NCI-H1436 (cell line): ENCODE results near the gene LIPA.
"Not testable (repeated sequence)": the region's sequence is repeated elsewhere in the genome, so short reads cannot be mapped to it uniquely, and the experiment has no call there.

ENCODE experiments used
- DNase-seq: peaks from one replicate; lab custom pipeline; 2025; lab: John Stamatoyannopoulos, UW

The LIPA gene

DNA sequence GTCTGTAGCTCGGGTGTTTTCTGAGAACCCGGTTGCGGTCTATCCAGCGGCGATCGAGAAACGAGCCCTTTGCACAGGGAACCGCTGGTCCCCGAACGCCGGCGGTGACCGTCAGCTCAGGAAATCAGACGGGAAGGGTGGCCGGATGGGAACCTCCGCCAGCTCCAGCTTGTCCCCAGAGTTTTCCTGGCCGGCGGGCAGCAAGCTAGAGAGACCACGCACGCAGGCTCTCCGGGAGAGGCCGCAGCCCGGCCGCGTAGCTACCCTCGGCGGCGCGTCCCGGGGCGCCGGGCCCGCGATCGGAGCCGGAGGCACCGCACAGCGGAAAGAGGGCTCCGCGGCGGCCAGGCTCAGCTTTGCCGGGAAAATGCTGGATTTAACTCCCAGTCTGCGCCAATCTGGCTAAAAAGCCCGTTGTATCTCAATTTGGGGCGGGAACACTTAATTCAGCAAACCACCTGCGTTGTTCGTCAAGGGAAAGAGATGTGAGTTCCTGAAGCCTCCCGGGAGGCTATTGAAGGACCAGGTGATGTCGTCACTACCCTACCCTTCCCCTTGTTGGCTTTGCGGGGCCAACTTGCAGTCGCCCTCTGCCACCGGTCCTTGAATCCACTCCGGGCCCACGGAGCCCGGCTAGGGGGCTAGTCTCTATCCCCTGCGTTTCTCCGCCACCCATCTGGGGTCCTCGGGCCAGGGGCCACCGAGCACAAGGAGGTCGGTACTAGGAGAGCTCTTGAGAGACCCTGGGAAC is 43.6 kb downstream of the LIPA start:
- DNase-seq: no peak

DNA sequence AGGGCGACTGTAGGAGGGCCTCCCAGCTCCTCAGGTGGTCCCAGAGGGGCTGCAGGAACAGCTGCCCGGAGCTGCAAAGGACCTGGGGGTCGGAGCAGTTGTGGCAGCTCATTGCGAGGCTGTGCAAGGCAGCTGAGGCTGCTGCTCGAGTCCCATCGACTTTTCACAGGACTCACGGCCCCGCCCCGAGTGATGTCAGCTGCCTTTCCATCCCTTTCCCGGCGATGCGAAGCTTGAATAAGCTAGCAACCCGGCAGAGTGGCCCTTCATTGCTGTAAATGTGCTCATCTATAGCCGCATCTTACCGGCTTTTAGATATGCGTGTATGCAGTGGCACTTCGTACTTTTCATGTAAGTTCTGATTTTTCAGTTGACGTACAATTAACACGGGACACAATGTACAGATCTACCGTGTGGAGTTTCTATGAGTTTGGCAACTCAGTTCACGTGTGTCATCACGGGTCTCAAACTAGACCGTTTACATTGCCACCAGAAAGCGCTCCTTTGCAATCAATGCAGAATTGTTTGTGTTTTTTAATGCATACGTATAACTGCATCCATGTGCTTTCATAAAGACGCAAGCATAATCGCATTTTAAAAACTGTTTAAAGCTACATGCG is 44.3 kb downstream of the LIPA start, which contains the start of gene CH25H:
Gene CH25H (minus strand): TSS at position 137 of the 620 bp plus-strand sequence. CDS start 25 bp downstream, at position 112.
- no peak for DNase-seq

DNA sequence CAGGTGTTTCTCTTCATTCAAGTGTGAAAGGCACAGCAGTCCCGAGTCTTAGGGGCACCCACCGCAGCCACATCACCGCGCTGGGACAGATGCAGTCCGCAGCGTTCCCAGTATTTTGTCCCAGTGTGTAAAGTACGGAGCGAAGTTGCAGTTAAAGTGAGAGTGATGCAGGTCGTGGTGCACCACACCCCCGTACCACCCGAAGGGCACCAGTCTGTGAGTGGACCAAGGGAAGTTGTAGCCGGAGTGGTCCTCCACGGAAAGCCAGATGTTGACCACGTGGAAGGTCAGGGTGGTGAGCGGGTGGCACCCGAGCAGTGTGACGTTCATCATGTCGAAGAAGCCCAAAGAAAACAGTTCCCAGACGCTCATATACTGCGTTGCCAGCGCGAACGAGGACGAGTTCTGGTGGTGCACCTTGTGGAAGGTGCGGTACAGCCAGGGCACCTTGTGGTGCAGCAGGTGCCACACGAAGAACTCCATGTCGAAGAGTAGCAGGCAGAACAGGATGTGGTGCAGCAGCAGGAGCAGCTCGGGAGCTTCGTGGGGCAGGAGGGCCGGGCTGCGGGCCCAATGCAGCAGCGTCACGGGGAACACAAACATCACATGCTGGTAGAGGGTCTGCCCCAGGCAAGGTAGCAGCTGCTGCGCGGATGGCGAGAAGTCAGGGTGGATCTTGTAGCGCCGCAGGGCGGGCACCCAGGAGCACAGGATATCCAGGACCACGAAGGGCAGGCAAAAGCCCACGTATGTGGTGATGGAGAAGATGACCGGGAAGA is 45.0 kb downstream of the LIPA start:
- no peak for DNase-seq

GRCh38 chr10:89204621-89205185 is 46.9 kb downstream of the LIPA start:
- no peak for DNase-seq

DNA sequence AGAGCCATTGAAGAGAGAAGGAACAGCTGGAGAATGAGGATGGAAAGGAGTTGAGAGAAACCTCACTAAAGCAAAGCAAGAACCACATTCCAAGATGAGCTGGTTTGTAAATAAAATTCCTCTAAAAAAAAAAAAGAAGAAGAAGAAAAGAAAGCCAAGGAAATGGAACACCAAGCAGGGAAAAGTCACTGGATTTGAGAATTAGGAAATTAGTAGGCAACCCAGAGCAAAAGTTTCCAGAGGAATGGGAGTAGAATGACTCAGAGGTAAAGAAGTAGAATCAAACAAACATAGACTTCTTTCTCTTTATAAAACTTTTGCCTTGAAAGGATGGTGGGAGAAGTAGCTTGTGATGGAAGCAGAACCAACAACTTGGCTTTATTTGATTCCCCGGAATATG is 48.3 kb downstream of the LIPA start:
- DNase-seq: no peak

GRCh38 chr10:89202033-89202425 is 49.5 kb downstream of the LIPA start:
- no peak for DNase-seq

GRCh38 chr10:89201345-89202032 is 50.1 kb downstream of the LIPA start:
- DNase-seq: no peak

GRCh38 chr10:89197473-89197872 is 54.1 kb downstream of the LIPA start:
- DNase-seq: no peak

- not testable (repeated sequence) for DNase-seq
These were observed 60.3 kb downstream of the LIPA start for GRCh38 chr10:89191301-89191700.

DNA sequence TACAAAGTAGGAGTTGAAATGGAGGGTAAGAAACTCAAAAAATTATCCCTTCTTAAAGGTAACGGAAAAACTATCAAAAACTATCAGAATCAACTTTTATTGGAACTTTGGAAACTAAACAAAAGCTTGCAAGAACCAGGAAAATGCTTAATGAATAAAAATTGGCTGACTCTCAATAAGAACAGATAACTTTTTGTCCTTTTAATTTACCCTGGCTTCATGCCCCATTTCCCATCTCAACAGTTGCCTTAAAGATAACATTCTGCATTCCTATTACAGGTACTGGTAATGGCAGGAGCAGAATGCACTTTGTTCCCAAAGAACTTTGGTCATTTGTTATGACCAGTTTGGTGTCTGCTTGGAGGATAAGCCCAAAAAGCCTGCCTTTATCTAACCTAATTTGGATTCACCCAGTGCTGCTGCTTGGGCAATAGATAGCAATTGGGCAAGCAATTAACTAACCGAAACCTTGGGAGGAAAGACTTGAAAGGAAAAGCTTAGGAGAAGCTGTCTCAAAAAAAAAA is 62.3 kb downstream of the LIPA start:
- no peak for DNase-seq

DNA sequence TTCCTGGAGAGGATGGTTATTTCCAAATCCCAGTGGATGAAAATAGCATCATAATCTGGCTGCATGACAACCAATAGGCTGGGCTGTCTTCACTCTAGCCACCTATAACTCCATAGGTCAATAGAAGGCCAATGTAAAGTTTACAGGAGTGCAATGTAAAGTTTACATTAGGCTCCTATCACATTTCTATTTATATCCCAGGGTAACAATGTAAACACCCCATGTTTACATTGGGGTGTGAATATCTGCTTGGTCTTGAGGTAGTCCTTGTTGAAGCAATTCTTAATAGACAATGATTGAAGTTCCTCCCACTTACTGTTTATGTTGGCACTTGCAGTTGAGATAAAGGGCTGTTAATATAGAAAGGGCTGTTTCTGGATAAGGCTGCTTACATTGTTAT is 65.9 kb downstream of the LIPA start:
- no peak for DNase-seq

GRCh38 chr10:89184638-89185037 is 66.9 kb downstream of the LIPA start:
- DNase-seq: no peak

- no peak for DNase-seq
These were observed 68.0 kb downstream of the LIPA start for GRCh38 chr10:89183571-89183970.

- DNase-seq: no peak
These were observed 68.7 kb downstream of the LIPA start for GRCh38 chr10:89182894-89183293.

- DNase-seq: no peak
These were observed 75.8 kb downstream of the LIPA start for GRCh38 chr10:89175816-89176215.

GRCh38 chr10:89173075-89173474 is 78.5 kb downstream of the LIPA start:
- DNase-seq: no peak

GRCh38 chr10:89171996-89172395 is 79.6 kb downstream of the LIPA start:
- DNase-seq: no peak

DNA sequence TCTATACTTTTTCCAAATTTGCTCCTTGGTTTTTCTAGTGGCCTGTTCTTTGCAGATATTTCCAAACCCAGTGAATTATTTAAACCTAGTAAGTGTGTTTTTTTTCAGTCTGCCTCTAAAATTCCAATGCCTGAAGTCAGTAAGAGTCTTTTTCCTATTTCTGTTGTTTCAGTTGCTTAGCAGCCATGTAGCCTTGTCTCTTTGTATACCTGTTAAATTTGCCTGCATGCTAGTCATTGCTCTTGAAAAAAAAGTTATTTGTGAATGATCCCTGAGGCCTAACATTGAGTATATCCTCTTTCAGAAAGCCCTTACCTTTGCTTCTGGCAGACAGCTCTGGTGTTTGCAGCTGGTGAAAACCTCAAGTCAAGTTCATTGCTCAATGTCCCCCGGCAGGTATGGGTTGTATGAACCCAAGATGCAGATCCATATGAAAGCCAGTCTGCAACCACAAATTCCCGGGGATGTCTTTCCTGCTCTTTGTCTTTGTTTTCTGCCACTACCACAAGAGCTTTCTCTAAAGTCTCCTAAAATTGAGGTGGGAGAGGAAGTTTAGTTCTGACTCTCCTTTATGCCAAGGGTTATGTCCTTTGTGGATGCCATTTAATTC is 80.2 kb downstream of the LIPA start:
- DNase-seq: no peak

DNA sequence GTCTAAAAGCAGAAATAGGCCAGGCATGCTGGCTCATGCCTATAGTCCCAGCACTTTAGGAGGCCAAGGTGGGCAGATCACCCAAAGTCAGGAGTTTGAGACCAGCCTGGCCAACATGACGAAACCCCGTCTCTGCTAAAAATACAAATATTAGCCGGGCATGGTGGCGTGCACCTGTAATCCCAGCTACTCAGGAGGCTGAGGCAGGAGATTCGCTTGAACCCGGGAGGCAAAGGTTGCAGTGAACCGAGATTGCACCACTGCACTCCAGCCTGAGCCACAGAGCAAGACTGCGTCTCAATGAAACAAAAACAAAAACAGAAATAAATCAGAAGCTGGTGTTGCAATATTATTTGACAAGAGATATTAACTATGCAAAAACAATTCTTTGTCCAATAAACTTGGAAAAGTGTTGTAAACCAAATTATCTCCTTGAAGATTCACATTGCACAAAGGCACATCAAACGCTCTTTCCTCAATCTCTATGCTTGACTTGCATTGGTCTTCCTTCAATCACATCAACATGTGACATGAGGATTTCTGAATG is 83.1 kb downstream of the LIPA start:
- not testable (repeated sequence) for DNase-seq

- no peak for DNase-seq
These were observed 83.7 kb downstream of the LIPA start for GRCh38 chr10:89167915-89168314.

DNA sequence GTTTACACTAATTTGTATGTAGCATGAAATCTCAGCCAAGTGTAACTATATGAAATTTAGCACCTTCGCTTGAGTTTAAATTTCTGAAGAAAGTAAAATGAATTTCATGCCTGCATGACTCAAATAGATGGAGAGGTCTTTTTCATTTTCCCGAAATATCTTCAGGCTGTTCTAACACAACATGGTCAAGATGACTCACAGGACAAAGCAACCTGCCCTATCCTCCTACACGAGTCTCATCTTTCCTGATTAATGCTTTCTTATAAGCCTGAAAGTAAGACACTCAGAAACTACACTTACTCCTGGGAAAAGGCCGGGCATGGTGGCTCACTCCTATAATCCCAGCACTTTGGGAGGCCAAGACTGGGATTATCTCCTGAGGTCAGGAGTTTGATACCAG is 85.7 kb downstream of the LIPA start:
- DNase-seq: no peak
